GM23248 (cell line): ENCODE data around the gene SUFU.

Source experiments
- EZH2 ChIP-seq: fragments of 200-600 bp; sonication (generic); IDR thresholded peaks from 2 replicates; pipeline ENCODE4 v1.6.1; 2018; ENCODE audit warnings: antibody characterized with exemption, mild to moderate bottlenecking; ENCODE audit not compliant: insufficient read depth, poor library complexity, severe bottlenecking
- EZH2phosphoT487 ChIP-seq: fragments of 200-600 bp; sonication (generic); IDR thresholded peaks from 2 replicates; pipeline ENCODE4 v1.6.1; 2018; ENCODE audit warnings: antibody characterized with exemption, moderate library complexity, mild to moderate bottlenecking, low read depth; ENCODE audit not compliant: insufficient read depth

DNA sequence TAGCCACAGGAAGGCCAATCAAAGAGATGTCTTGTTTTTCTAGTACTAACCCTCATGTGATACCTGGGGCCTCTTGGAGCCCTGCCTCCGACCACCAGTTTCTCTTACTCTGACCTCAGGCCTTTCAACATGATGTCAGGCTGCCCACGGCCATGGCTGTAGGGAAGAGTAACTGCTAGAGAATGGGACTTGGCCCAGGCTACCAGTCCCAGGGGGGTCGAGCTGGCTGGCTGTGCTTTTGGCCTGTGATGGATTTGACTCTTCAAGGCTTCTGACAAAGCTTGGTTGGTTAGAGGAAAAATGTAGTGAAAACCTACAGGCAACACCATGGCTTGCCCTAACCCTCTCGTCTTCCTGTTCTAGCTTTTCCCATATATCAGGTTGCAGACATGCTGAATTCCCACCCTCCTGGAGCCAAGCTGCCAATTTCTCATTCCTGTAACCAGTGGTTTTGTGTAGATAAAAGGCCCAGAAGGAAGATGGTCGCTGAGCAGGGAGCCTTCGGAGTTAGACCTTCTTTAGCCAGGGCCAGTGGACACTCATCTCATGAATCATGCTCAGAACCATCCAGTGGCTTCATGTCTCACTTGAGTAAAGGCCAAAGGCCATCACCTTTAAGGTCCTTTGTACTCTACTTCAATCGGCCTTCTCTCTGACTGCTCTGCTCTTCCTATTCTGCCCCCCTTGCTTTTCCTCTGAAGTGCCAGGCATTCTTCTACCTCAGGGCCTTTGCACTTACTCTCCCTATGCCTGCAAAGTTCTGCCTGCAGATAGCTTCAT is 19.7 kb downstream of the SUFU start:
- TF ChIP-seq EZH2 = no peak
- TF ChIP-seq EZH2phosphoT487 = no peak
